H1 (cell line): Measurements from ENCODE around the gene C1orf50. TPM values are rescaled to one million over a fixed set of nuclear protein-coding genes. Genes with fewer than 3 reads are reported as not detected.
A peak's percentile ranks its signal among the peaks of the same experiment; 100 is the strongest.

Experiments used
- CTCF ChIA-PET: fragments of 300-600 bp; sonication (Branson Sonifier 250); formaldehyde crosslinking; loops from one replicate; lab custom pipeline; 2021; ENCODE audit not compliant: partially characterized antibody; lab: Charles Lee
- POLR2A ChIA-PET: fragments of 300-600 bp; sonication (Branson Sonifier 250); formaldehyde crosslinking; loops from one replicate; lab custom pipeline; 2021; ENCODE audit warnings: inconsistent platforms; ENCODE audit not compliant: partially characterized antibody; lab: Charles Lee
- DNase-seq, 2 experiments: peaks; one replicate each; pipeline versions ENCODE4 v3.0.0 to v3.0.0-alpha.2; 2010 to 2022; ENCODE audit warnings: low spot score in 2 of 2, low read depth in 1 of 2, mixed read lengths in 1 of 2
- FAIRE-seq: peaks from 2 replicates; lab custom pipeline; 2011; peaks lifted over from hg19 to GRCh38; lab: Jason Lieb, UNC
- H2AFZ ChIP-seq: 2 replicates; pipeline ENCODE4 v1.8.1; 2012; ENCODE audit warnings: low read length, inconsistent platforms
- H2AK5ac ChIP-seq: 2 replicates; pipeline ENCODE4 v1.6.1; 2013; ENCODE audit warnings: low read depth, low read length
- H2BK120ac ChIP-seq: replicated peaks from 2 replicates; pipeline ENCODE3; 2013; ENCODE audit warnings: low read depth, low read length, inconsistent platforms
- H2BK12ac ChIP-seq: 2 replicates; pipeline ENCODE4 v1.6.1; 2013; ENCODE audit warnings: low read depth, low read length
- H2BK15ac ChIP-seq: 2 replicates; pipeline ENCODE4 v1.6.1; 2013; ENCODE audit warnings: low read length
- H2BK20ac ChIP-seq: 2 replicates; pipeline ENCODE4 v1.6.1; 2013; ENCODE audit warnings: low read length
- H2BK5ac ChIP-seq: 2 replicates; pipeline ENCODE4 v1.6.1; 2013; ENCODE audit warnings: low read depth, low read length
- H3K14ac ChIP-seq: 2 replicates; pipeline ENCODE4 v1.6.1; 2013; ENCODE audit warnings: inconsistent platforms; ENCODE audit not compliant: insufficient read length
- H3K18ac ChIP-seq: 2 replicates; pipeline ENCODE4 v1.6.1; 2013; ENCODE audit warnings: low read length; ENCODE audit errors: extremely low read depth
- H3K23ac ChIP-seq: 2 replicates; pipeline ENCODE4 v1.6.1; 2013; ENCODE audit warnings: inconsistent platforms; ENCODE audit not compliant: insufficient read length
- H3K23me2 ChIP-seq: 2 replicates; pipeline ENCODE4 v1.6.1; 2013; ENCODE audit warnings: low read depth, low read length
- H3K27ac ChIP-seq: 2 replicates; pipeline ENCODE4 v1.6.1; 2011; ENCODE audit warnings: low read depth, low read length, inconsistent platforms
- H3K27me3 ChIP-seq, 4 experiments: replicated peaks in 1 of 4; 1 replicate in 1 of 4; 2 replicates in 3 of 4; pipeline versions ENCODE4 v1.6.1 to v1.8.1; 2011 to 2013; ENCODE audit warnings: low read length in 3 of 4, mild to moderate bottlenecking in 3 of 4, inconsistent platforms in 2 of 4, mixed read lengths in 2 of 4, moderate library complexity in 1 of 4; ENCODE audit not compliant: control insufficient read depth in 3 of 4, insufficient read depth in 3 of 4; ENCODE audit errors: extremely low read depth in 1 of 4
- H3K36me3 ChIP-seq, 4 experiments: 2 replicates each; pipeline versions ENCODE4 v1.6.1 to v1.8.1; 2011 to 2013; ENCODE audit warnings: mild to moderate bottlenecking in 4 of 4, low read length in 3 of 4, moderate library complexity in 2 of 4, control low read depth in 1 of 4, inconsistent platforms in 1 of 4; ENCODE audit not compliant: insufficient read depth in 4 of 4, control insufficient read depth in 2 of 4
- H3K4ac ChIP-seq: replicated peaks from 2 replicates; pipeline ENCODE3; 2013; ENCODE audit warnings: low read length, low read depth, mixed read lengths, inconsistent platforms; ENCODE audit not compliant: insufficient read length
- H3K4me1 ChIP-seq, 4 experiments: replicated peaks in 1 of 4; 1 replicate in 1 of 4; 2 replicates in 3 of 4; pipeline versions ENCODE4 v1.6.1 to v1.8.1; 2011 to 2013; ENCODE audit warnings: low read length in 3 of 4, inconsistent platforms in 2 of 4, mixed read lengths in 1 of 4; ENCODE audit not compliant: insufficient read depth in 4 of 4, control insufficient read depth in 3 of 4
- H3K4me2 ChIP-seq, 2 experiments: 2 replicates each; pipeline versions ENCODE4 v1.6.1 to v1.8.1; 2011 to 2013; ENCODE audit warnings: low read depth in 2 of 2, low read length in 2 of 2, control low read depth in 1 of 2, inconsistent platforms in 1 of 2, mild to moderate bottlenecking in 1 of 2; ENCODE audit not compliant: insufficient read depth in 1 of 2
- H3K4me3 ChIP-seq, 4 experiments: fragments of 200-600, 300-600 bp in 1 of 4; sonication (generic), shearing (Covaris generic), sonication (Bioruptor Twin) in 1 of 4; 2 replicates each; pipeline versions ENCODE4 v1.5.1 to v1.8.1; 2011 to 2016; ENCODE audit warnings: low read length in 4 of 4, low read depth in 3 of 4, control low read depth in 2 of 4, inconsistent platforms in 2 of 4, mild to moderate bottlenecking in 2 of 4, mixed read lengths in 1 of 4, moderate library complexity in 1 of 4; ENCODE audit not compliant: insufficient read depth in 2 of 4; ENCODE audit errors: extremely low read depth in 1 of 4
- H3K56ac ChIP-seq: replicated peaks from 2 replicates; pipeline ENCODE3; 2013; ENCODE audit warnings: low read depth, mild to moderate bottlenecking, mixed read lengths, low read length, inconsistent platforms; ENCODE audit not compliant: insufficient read length
- H3K79me1 ChIP-seq: 2 replicates; pipeline ENCODE4 v1.6.1; 2013; ENCODE audit warnings: low read depth, low read length, control low read depth
- H3K79me2 ChIP-seq, 2 experiments: 2 replicates each; pipeline versions ENCODE4 v1.6.1 to v1.8.1; 2012 to 2013; ENCODE audit warnings: low read length in 2 of 2, mild to moderate bottlenecking in 2 of 2, inconsistent platforms in 1 of 2; ENCODE audit not compliant: insufficient read depth in 2 of 2, control insufficient read depth in 1 of 2
- H3K9ac ChIP-seq, 4 experiments: replicated peaks in 1 of 4; 1 replicate in 1 of 4; 2 replicates in 3 of 4; pipeline versions ENCODE4 v1.6.1 to v1.8.1; 2011 to 2013; ENCODE audit warnings: low read depth in 3 of 4, low read length in 3 of 4, control low read depth in 2 of 4, mild to moderate bottlenecking in 2 of 4, moderate library complexity in 2 of 4, inconsistent platforms in 1 of 4; ENCODE audit errors: extremely low read depth in 1 of 4
- H3K9me3 ChIP-seq, 2 experiments: 2 replicates each; pipeline versions ENCODE4 v1.6.1 to v1.8.1; 2012 to 2013; ENCODE audit warnings: mild to moderate bottlenecking in 2 of 2, moderate library complexity in 2 of 2, control low read depth in 1 of 2, inconsistent platforms in 1 of 2, low read depth in 1 of 2, low read length in 1 of 2, mixed read lengths in 1 of 2; ENCODE audit not compliant: insufficient read depth in 2 of 2
- H4K20me1 ChIP-seq, 2 experiments: replicated peaks in 1 of 2; 2 replicates each; pipeline versions ENCODE3 to v1.8.1; 2011 to 2013; ENCODE audit warnings: inconsistent platforms in 2 of 2, low read length in 2 of 2, mild to moderate bottlenecking in 1 of 2; ENCODE audit not compliant: insufficient read depth in 2 of 2, control insufficient read depth in 1 of 2
- H4K5ac ChIP-seq: 2 replicates; pipeline ENCODE4 v1.6.1; 2013; ENCODE audit warnings: low read length, low read depth, mixed read lengths, inconsistent platforms; ENCODE audit not compliant: insufficient read length
- H4K8ac ChIP-seq: 2 replicates; pipeline ENCODE4 v1.8.0; 2013; ENCODE audit warnings: mild to moderate bottlenecking, moderate library complexity, low read length, inconsistent platforms; ENCODE audit not compliant: insufficient read depth; ENCODE audit errors: extremely low read depth
- H4K91ac ChIP-seq: replicated peaks from 2 replicates; pipeline ENCODE3; 2013; ENCODE audit warnings: low read length, mixed read lengths, inconsistent platforms; ENCODE audit not compliant: insufficient read length
- BRCA1 ChIP-seq: IDR thresholded peaks from 2 replicates; pipeline ENCODE4 v1.6.1; 2012; ENCODE audit warnings: low read depth, low read length, improper control_type of control experiment
- CBX5 ChIP-seq: fragments of 300-800, 300-1000 bp; sonication (generic); IDR thresholded peaks from 2 replicates; pipeline ENCODE4 v1.7.1; 2016; ENCODE audit warnings: antibody characterized with exemption, low read length, low read depth
- CTBP2 ChIP-seq: IDR thresholded peaks from 2 replicates; pipeline ENCODE4 v1.7.0; 2011; ENCODE audit warnings: borderline replicate concordance, mild to moderate bottlenecking, moderate library complexity, mixed read lengths, low read length; ENCODE audit not compliant: insufficient read depth, insufficient read length
- EP300 ChIP-seq, 2 experiments: IDR thresholded peaks; 1 replicate in 1 of 2; 2 replicates in 1 of 2; pipeline ENCODE4 v1.6.1; 2011 to 2012; ENCODE audit warnings: low read depth in 2 of 2, low read length in 2 of 2, mild to moderate bottlenecking in 2 of 2, borderline replicate concordance in 1 of 2, inconsistent platforms in 1 of 2, moderate library complexity in 1 of 2
- GABPA ChIP-seq: IDR thresholded peaks from 2 replicates; pipeline ENCODE4 v1.6.1; 2011; ENCODE audit warnings: mild to moderate bottlenecking, low read length, moderate library complexity, borderline replicate concordance; ENCODE audit not compliant: insufficient read depth
- SAP30 ChIP-seq: fragments of 300-600 bp; sonication (generic); IDR thresholded peaks from 2 replicates; pipeline ENCODE4 v1.7.1; 2012; ENCODE audit warnings: low read length, moderate library complexity, mild to moderate bottlenecking, inconsistent platforms; ENCODE audit not compliant: insufficient read depth, insufficient replicate concordance
- SIN3A ChIP-seq, 2 experiments: IDR thresholded peaks in 1 of 2; conservative IDR thresholded peaks in 1 of 2; 2 replicates each; pipeline ENCODE4 v1.6.1; 2011 to 2012; ENCODE audit warnings: low read length in 2 of 2, improper control_type of control experiment in 1 of 2, low read depth in 1 of 2, mild to moderate bottlenecking in 1 of 2
- SP4 ChIP-seq: IDR thresholded peaks from 2 replicates; pipeline ENCODE4 v1.6.1; 2012; ENCODE audit warnings: low read length, inconsistent platforms
- ZNF274 ChIP-seq: IDR thresholded peaks from 2 replicates; pipeline ENCODE4 v1.7.0; 2012; ENCODE audit warnings: low read length, borderline replicate concordance; ENCODE audit errors: extremely low read depth
- WGBS, 2 experiments: shearing (Covaris generic) in 1 of 2; methylation state at CpG; one replicate each; pipeline versions ENCODE4 v1.1.6 to v1.1.7; 2013 to 2015; ENCODE audit warnings: low lambda C conversion rate in 2 of 2, mixed read lengths in 2 of 2, inconsistent platforms in 1 of 2, low coverage in 1 of 2, missing lambda C conversion rate in 1 of 2; ENCODE audit not compliant: insufficient replicate concordance in 2 of 2, insufficient coverage in 1 of 2, insufficient read length in 1 of 2; ENCODE audit errors: extremely low coverage in 1 of 2, missing lambda C conversion rate in 1 of 2; 5-methylcytosine and 5-hydroxymethylcytosine counted together
- polyA plus RNA-seq, 7 experiments: library from polyadenylated mRNA; depleted of rRNA in 3 of 7; stranded (reverse) in 5 of 7; unstranded in 2 of 7; fragments of >200 nt in 5 of 7; fragments of 200-250 nt in 2 of 7; gene quantifications; 1 replicate in 5 of 7; 2 replicates in 1 of 7; 4 replicates in 1 of 7; pipeline versions ENCODE4 v1.2.1 to v1.2.3, GENCODE V29; 2011 to 2013; ENCODE audit warnings: missing spikeins in 2 of 7, mixed read lengths in 2 of 7
- total RNA-seq: library from RNA; stranded (reverse); fragmentation: NEBNext Ultra II Directional; extraction: Animal tissue kit (Norgen Biotek cat#: 25700); gene quantifications from 2 replicates; pipeline ENCODE4 v1.2.1, GENCODE V29; 2021
- TF ChIP-seq, protein P1 (sequence below): IDR thresholded peaks from 2 replicates; pipeline ENCODE4 v1.6.1; 2011; ENCODE audit warnings: low read length, improper control_type of control experiment

Gene C1orf50
- total and polyA plus RNA-seq, 2 of the 8 experiments (the other 6 are each of a cell fraction or from before 2014, with no cell fraction given) = 3.2 to 7.1 TPM

DNA sequence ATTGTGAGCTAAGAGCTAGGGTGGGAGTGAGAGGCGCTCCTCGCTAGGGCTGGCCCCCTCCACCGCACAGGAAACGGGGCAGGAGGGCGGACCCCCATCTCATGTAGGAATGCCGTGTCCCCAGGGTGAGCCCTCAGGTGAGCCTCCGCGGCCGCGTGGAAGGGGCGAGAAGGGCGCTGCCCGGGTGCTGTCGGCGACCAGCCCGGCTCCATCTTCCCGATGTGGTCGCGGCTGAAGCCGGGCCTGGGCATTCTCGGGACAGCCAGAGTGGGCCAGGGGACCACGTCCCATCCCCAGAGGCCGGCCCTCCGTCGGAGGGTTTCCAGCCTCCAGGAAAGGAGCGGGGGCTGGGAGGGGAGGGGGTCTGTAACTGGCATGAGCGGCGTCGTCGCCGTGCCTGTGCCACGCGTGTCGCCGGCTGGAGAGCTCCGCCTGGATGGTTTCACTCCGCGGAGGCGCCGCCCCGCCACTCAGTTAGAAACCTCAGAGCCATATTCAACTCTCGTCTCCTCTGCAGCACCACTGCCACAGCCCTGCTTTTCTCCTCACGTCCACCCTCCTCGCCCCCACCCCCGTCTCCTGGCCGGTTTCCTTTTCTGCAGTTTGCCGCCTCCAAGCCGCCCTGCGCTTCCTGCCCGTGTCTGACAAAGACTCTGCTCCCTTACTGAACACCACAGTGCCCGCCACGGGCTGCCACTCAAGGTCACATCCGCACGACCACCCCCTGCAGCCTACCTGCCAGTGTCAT lies 18.1 kb downstream of the C1orf50 start, which contains the start of gene TMEM269:
Gene TMEM269, plus strand, starts transcription at position 46 of the 748 bp plus-strand sequence. CDS start 4,903 bp downstream, outside the sequence.
- DNase-seq (no peak), FAIRE-seq (no peak)
- H2AK5ac ChIP-seq = no peak within 1 kb of the TSS
- no peaks in the 10 kb centered on the region for H3K79me1 ChIP-seq
- 88% methylated on average over 37 of the region's 54 CpGs; no CpG with 5 or more reads in 1 of the 2 experiments for WGBS, 2 experiments
- no peak within 1 kb of the TSS; the same call in 1 of the 2 replicates for H2BK5ac ChIP-seq
- no peak within 1 kb of the TSS for H3K18ac ChIP-seq
- no peak within 1 kb of the TSS for H2AFZ ChIP-seq
- H3K4me2 ChIP-seq = no peak within 1 kb of the TSS
- no peak within 1 kb of the TSS for H2BK20ac ChIP-seq
- no peaks in the 10 kb centered on the region for H3K9me3 ChIP-seq
- CTCF ChIA-PET = interaction anchor here (1.3 to 4.7 kb wide), 3 partner anchors 19 to 289 kb away, joined by 4 to 22 read pairs (median 5); no protein-coding TSS in a partner anchor
- no peak within 1 kb of the TSS for H2BK15ac ChIP-seq
- no peak within 1 kb of the TSS for H2BK12ac ChIP-seq
- H3K79me2 ChIP-seq = no peaks in the 10 kb centered on the region
- H3K9ac ChIP-seq = no peak within 1 kb of the TSS
- no peak within 1 kb of the TSS for H3K23ac ChIP-seq
- no peak within 1 kb of the TSS for H3K14ac ChIP-seq
- no peak within 1 kb of the TSS for H2BK120ac ChIP-seq
- H3K4ac ChIP-seq = no peak within 1 kb of the TSS
- no peak within 1 kb of the TSS for H3K56ac ChIP-seq
- H4K5ac ChIP-seq = no peak within 1 kb of the TSS
- no peak within 1 kb of the TSS for H3K4me3 ChIP-seq
- H3K23me2 ChIP-seq = no peaks in the 10 kb centered on the region
- no peaks in the 10 kb centered on the region for H3K27me3 ChIP-seq
- peak within 1 kb of the TSS; percentile 68 for H4K8ac ChIP-seq
- POLR2A ChIA-PET = interaction anchor here (1.2 to 2.3 kb wide), 2 partner anchors 9 to 15 kb away, joined by 3 to 9 read pairs; no protein-coding TSS in a partner anchor
- peaks cover 0 to 2% of the 10 kb centered on the region in 2 experiments for H4K20me1 ChIP-seq
- H3K36me3 ChIP-seq = peaks cover 0 to 10% (median 3%) of the 10 kb centered on the region in 4 experiments; a peak in 3 of 8 replicates
- no peak within 1 kb of the TSS for H3K27ac ChIP-seq
- peaks cover 0 to 8% (median under 1%) of the 10 kb centered on the region in 4 experiments; a peak in 2 of 7 replicates for H3K4me1 ChIP-seq
- no peak within 1 kb of the TSS for H4K91ac ChIP-seq
- no peak for TF ChIP-seq CBX5
- TF ChIP-seq SAP30 = no peak
- no peak for TF ChIP-seq EP300 (IDR thresholded peaks at IDR 0.05; ENCODE audit: borderline replicate concordance in 1 of 2, low read depth in 2 of 2, low read length in 2 of 2)
- no peak for TF ChIP-seq GABPA
- no peak for TF ChIP-seq CTBP2
- no peak for TF ChIP-seq SIN3A (conservative IDR thresholded peaks at IDR 0.05 in 1 of 2, IDR thresholded peaks at IDR 0.05 in 1 of 2; ENCODE audit: low read depth in 1 of 2, low read length in 2 of 2)
- TF ChIP-seq, protein P1, sequence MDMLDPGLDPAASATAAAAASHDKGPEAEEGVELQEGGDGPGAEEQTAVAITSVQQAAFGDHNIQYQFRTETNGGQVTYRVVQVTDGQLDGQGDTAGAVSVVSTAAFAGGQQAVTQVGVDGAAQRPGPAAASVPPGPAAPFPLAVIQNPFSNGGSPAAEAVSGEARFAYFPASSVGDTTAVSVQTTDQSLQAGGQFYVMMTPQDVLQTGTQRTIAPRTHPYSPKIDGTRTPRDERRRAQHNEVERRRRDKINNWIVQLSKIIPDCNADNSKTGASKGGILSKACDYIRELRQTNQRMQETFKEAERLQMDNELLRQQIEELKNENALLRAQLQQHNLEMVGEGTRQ = no peak
- no peak for TF ChIP-seq ZNF274
- no peak for TF ChIP-seq BRCA1
- TF ChIP-seq SP4 = no peak
